Spleen (tissue), 13 donors: ENCODE results near the gene SPEM2. TPM values are rescaled to one million over a fixed set of nuclear protein-coding genes. Genes with fewer than 3 reads are reported as not detected.

Source experiments
- DNase-seq: peaks from one replicate; pipeline ENCODE4 v3.0.0-alpha.2; 2020
- H3K27ac ChIP-seq, 8 donors: fragments of 200-600 bp; sonication (generic) in 7 of 8; 1 replicate in 4 of 8; 2 replicates in 4 of 8; pipeline versions ENCODE4 v1.5.0 to v1.8.0; 2016 to 2021; ENCODE audit warnings: inconsistent platforms in 4 of 8, mild to moderate bottlenecking in 4 of 8, moderate library complexity in 1 of 8
- H3K27me3 ChIP-seq, 7 donors: fragments of 200-600 bp; sonication (generic) in 6 of 7; replicated peaks in 1 of 7; 1 replicate in 4 of 7; 2 replicates in 3 of 7; pipeline versions ENCODE4 v1.5.0 to v1.8.0; 2016 to 2021; ENCODE audit warnings: inconsistent platforms in 3 of 7, mild to moderate bottlenecking in 1 of 7
- H3K36me3 ChIP-seq, 6 donors: fragments of 200-600 bp; sonication (generic) in 5 of 6; 1 replicate in 4 of 6; 2 replicates in 2 of 6; pipeline versions ENCODE4 v1.5.0 to v1.8.0; 2016 to 2021; ENCODE audit warnings: inconsistent platforms in 2 of 6
- H3K4me1 ChIP-seq, 6 donors: fragments of 200-600 bp; sonication (generic) in 5 of 6; 1 replicate in 3 of 6; 2 replicates in 3 of 6; pipeline versions ENCODE4 v1.5.0 to v1.8.0; 2016 to 2021; ENCODE audit warnings: inconsistent platforms in 3 of 6
- H3K4me3 ChIP-seq, 8 donors: fragments of 200-600 bp; sonication (generic) in 7 of 8; 1 replicate in 4 of 8; 2 replicates in 4 of 8; pipeline versions ENCODE4 v1.5.0 to v1.8.0; 2016 to 2021; ENCODE audit warnings: inconsistent platforms in 4 of 8, mild to moderate bottlenecking in 4 of 8, moderate library complexity in 2 of 8
- H3K9me3 ChIP-seq, 8 donors: fragments of 200-600 bp; sonication (generic) in 7 of 8; 1 replicate in 4 of 8; 2 replicates in 4 of 8; pipeline versions ENCODE4 v1.5.0 to v1.8.0; 2016 to 2021; ENCODE audit warnings: inconsistent platforms in 4 of 8
- POLR2A ChIP-seq, 3 donors: fragments of 450-650 bp; IDR thresholded peaks; one replicate each; pipeline ENCODE4 v1.5.1; 2017; ENCODE audit warnings: antibody characterized with exemption in 3 of 3, mild to moderate bottlenecking in 1 of 3
- POLR2AphosphoS5 ChIP-seq, 3 donors: sonication (generic); formaldehyde crosslinking; IDR thresholded peaks; one replicate each; pipeline ENCODE4 v1.5.1; 2017; ENCODE audit warnings: antibody characterized with exemption in 3 of 3
- WGBS, 5 donors: extraction: QIAGEN DNeasy Blood & Tissue Kit in 3 of 5; methylation state at CpG; one replicate each; pipeline versions ENCODE4 v1.1.5 to v1.1.7; 2013 to 2018; 5-methylcytosine and 5-hydroxymethylcytosine counted together
- intact Hi-C: fragments of 100-400 bp; cut with DNase I; formaldehyde crosslinking; loops from one replicate; pipeline ENCODE4 v1.15.0; 2023; ENCODE audit warnings: low total_unique reads
- long read RNA-seq, 2 donors: transcript quantifications; one replicate each; lab custom pipeline, GENCODE V29; 2026
- polyA plus RNA-seq, 3 donors: library from polyadenylated mRNA; stranded (reverse); fragments of 200-250 nt; gene quantifications; one replicate each; pipeline ENCODE4 v1.2.1, GENCODE V29; 2013
- total RNA-seq, 7 donors: library from RNA; depleted of rRNA in 3 of 7; stranded (reverse); fragments of >200 nt in 3 of 7; fragmentation: NEBNext Ultra II Directional in 4 of 7; extraction: Animal tissue kit (Norgen Biotek cat#: 25700) in 4 of 7; gene quantifications; one replicate each; pipeline versions ENCODE4 v1.1.0 to v1.2.1, GENCODE V29; 2016 to 2021
- TF ChIP-seq, protein P1 (sequence below), 11 experiments: fragments of 200-600 bp in 7 of 11; fragments of 450-650 bp in 4 of 11; sonication (generic) in 4 of 11; IDR thresholded peaks in 8 of 11; conservative IDR thresholded peaks in 3 of 11; 1 replicate in 7 of 11; 2 replicates in 4 of 11; pipeline versions ENCODE4 v1.4.0 to v1.8.0; 2016 to 2021; ENCODE audit warnings: antibody characterized with exemption in 11 of 11, inconsistent platforms in 4 of 11, mild to moderate bottlenecking in 1 of 11
- donor health status: healthy with polysubstance abuse.
- donor health status: DM: no; HTN: no; CAD: no; lungs with moderate emphysema.
- donor health status: DM: no; HTN: no; CAD: no.
- donor health status: Bipolar disorder and iron deficiency.
- donor health status: healthy.
- donor health status: DM: no; HTN: no; CAD: no.
- donor health status: DM: yes; HTN: yes; CAD: no.

Gene SPEM2
- not detected for total RNA-seq
- polyA plus RNA-seq: not detected
- long read RNA-seq, donor 1: 0 reads
- long read RNA-seq, donor 2: 0 reads

DNA sequence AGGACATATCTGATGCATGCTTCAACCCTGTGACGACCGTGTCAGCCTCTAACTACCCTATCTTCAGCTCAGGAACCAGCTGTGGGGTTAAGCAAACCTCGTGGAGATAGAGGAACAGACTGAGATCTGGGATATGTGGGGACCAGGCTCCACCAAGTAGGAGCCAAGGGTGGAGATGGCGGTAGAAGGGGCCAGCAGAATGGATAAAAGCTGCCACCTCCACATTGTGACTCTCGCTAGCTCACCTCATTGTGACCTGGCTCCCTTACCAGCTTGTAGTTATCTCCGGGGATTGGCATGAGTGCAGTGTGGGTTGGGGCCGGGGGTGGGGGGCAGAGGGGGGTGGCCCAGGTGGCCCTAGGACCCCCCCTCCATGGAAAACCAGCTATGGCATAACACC is at the start of gene SPEM2:
Gene SPEM2, plus strand, starts transcription at position 301 of the 400 bp plus-strand sequence. Its CDS starts 73 bp downstream, at position 374.
- intact Hi-C loops: no loop called here
- no peaks in the 10 kb centered on the region for H3K4me1 ChIP-seq
- TF ChIP-seq, protein P1, sequence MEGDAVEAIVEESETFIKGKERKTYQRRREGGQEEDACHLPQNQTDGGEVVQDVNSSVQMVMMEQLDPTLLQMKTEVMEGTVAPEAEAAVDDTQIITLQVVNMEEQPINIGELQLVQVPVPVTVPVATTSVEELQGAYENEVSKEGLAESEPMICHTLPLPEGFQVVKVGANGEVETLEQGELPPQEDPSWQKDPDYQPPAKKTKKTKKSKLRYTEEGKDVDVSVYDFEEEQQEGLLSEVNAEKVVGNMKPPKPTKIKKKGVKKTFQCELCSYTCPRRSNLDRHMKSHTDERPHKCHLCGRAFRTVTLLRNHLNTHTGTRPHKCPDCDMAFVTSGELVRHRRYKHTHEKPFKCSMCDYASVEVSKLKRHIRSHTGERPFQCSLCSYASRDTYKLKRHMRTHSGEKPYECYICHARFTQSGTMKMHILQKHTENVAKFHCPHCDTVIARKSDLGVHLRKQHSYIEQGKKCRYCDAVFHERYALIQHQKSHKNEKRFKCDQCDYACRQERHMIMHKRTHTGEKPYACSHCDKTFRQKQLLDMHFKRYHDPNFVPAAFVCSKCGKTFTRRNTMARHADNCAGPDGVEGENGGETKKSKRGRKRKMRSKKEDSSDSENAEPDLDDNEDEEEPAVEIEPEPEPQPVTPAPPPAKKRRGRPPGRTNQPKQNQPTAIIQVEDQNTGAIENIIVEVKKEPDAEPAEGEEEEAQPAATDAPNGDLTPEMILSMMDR (IDR thresholded peaks at IDR 0.05 in 8 of 11, conservative IDR thresholded peaks at IDR 0.05 in 3 of 11): no peak
- TF ChIP-seq POLR2AphosphoS5 (IDR thresholded peaks at IDR 0.05) (no peak), POLR2A (IDR thresholded peaks at IDR 0.05) (no peak)
- no peaks in the 10 kb centered on the region for H3K36me3 ChIP-seq
- H3K27ac ChIP-seq: no peak within 1 kb of the TSS
- no peaks in the 10 kb centered on the region for H3K9me3 ChIP-seq
- no peak for DNase-seq
- H3K27me3 ChIP-seq: no peaks in the 10 kb centered on the region
- H3K4me3 ChIP-seq: no peak within 1 kb of the TSS
- WGBS, 5 donors: 72 to 84% (median 82%) methylated on average over 7 of the region's 7 CpGs

DNA sequence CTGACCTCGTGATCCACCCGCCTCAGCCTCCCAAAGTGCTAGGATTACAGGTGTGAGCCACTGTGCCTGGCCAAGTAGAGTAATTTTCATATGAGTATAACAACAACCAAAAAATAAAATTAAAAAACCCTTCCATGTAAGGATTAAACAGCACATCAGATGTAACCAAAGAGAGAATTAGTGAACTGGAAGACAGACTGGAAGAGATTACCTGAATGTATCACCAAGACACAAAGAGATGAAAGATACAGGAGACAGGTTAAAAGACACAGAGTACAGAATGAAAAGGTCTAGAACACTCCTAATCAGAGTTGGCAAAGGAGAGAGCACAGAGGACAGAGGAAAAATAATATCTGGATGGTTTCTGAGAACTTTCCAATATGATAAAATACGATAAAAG is 46.3 kb upstream of the SPEM2 start:
- H3K27ac ChIP-seq: no peak overlapping the region
- H3K4me3 ChIP-seq: no peak overlapping the region
- no peaks in the 10 kb centered on the region for H3K36me3 ChIP-seq
- no peak for DNase-seq
- H3K27me3 ChIP-seq: peaks cover 0 to 55% (median 10%) of the 10 kb centered on the region in 7 donors
- peaks cover 7 to 34% (median 26%) of the 10 kb centered on the region in 6 donors for H3K4me1 ChIP-seq
- intact Hi-C loops: no loop called here
- WGBS, 5 donors: 92 to 98% (median 97%) methylated on average over 3 of the region's 3 CpGs
- H3K9me3 ChIP-seq: peaks cover 0 to 6% (median 0%) of the 10 kb centered on the region in 8 donors
- TF ChIP-seq POLR2AphosphoS5 (IDR thresholded peaks at IDR 0.05) (no peak), POLR2A (IDR thresholded peaks at IDR 0.05) (no peak)
- TF ChIP-seq, protein P1 (IDR thresholded peaks at IDR 0.05 in 8 of 11, conservative IDR thresholded peaks at IDR 0.05 in 3 of 11): no peak

DNA sequence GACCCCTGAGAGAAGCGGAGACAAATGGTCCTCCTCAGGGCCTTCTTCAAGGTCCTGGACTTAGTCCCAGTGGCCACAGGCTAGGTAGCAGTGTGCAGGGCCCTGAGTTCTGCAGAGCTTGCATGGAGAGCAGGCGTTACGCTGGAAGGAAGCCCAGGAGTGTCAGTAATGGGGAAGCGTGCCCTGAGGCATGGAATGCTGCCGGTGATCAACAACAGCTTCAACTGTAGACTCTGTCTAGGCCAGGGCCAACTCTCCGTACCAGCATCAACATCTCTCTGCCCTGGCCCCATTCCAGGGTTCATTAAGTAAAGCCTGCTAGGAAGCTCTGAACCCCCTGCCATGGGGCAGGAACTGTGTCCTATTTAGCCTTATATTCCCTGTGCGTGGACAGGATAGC is 45.1 kb upstream of the SPEM2 start:
- intact Hi-C loops: no loop called here

More for the DNA sequence above, 45.1 kb upstream of the SPEM2 start:
- TF ChIP-seq POLR2A (IDR thresholded peaks at IDR 0.05): no peak
- TF ChIP-seq, protein P1 (IDR thresholded peaks at IDR 0.05 in 8 of 11, conservative IDR thresholded peaks at IDR 0.05 in 3 of 11): no peak
- WGBS, 5 donors: 49 to 61% (median 52%) methylated on average over 4 to 7 of the region's 7 CpGs
- no peaks in the 10 kb centered on the region for H3K36me3 ChIP-seq
- no peak overlapping the region for H3K27ac ChIP-seq
- no peak for DNase-seq
- H3K4me1 ChIP-seq: peaks cover 7 to 40% (median 33%) of the 10 kb centered on the region in 6 donors
- H3K9me3 ChIP-seq: peaks cover 0 to 6% (median 0%) of the 10 kb centered on the region in 8 donors
- H3K27me3 ChIP-seq: peaks cover 0 to 62% (median 10%) of the 10 kb centered on the region in 7 donors
- H3K4me3 ChIP-seq: peak overlapping the region in 4 of 8 donors; percentile 24 to 66 (median 44)
